Suprapubic skin (tissue), 4 donors: Measurements from ENCODE around the gene MAOA.

Experiments used
- EP300 ChIP-seq: sonication (generic); formaldehyde crosslinking; IDR thresholded peaks from one replicate; pipeline ENCODE4 v1.6.1; 2017; ENCODE audit warnings: antibody characterized with exemption
- POLR2AphosphoS5 ChIP-seq, 3 donors: sonication (generic); formaldehyde crosslinking; IDR thresholded peaks; one replicate each; pipeline ENCODE4 v1.6.1; 2017; ENCODE audit warnings: antibody characterized with exemption in 3 of 3
- TF ChIP-seq, protein P1 (sequence below), 2 donors: fragments of 200-600 bp in 1 of 2; fragments of 450-650 bp in 1 of 2; sonication (generic) in 1 of 2; IDR thresholded peaks; one replicate each; pipeline ENCODE4 v1.5.1; 2016 to 2019; ENCODE audit warnings: antibody characterized with exemption in 2 of 2, mild to moderate bottlenecking in 1 of 2, moderate library complexity in 1 of 2

GRCh38 chrX:43735957-43736356 lies 79.9 kb downstream of the MAOA start:
- TF ChIP-seq, protein P1, sequence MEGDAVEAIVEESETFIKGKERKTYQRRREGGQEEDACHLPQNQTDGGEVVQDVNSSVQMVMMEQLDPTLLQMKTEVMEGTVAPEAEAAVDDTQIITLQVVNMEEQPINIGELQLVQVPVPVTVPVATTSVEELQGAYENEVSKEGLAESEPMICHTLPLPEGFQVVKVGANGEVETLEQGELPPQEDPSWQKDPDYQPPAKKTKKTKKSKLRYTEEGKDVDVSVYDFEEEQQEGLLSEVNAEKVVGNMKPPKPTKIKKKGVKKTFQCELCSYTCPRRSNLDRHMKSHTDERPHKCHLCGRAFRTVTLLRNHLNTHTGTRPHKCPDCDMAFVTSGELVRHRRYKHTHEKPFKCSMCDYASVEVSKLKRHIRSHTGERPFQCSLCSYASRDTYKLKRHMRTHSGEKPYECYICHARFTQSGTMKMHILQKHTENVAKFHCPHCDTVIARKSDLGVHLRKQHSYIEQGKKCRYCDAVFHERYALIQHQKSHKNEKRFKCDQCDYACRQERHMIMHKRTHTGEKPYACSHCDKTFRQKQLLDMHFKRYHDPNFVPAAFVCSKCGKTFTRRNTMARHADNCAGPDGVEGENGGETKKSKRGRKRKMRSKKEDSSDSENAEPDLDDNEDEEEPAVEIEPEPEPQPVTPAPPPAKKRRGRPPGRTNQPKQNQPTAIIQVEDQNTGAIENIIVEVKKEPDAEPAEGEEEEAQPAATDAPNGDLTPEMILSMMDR (IDR thresholded peaks at IDR 0.05), result no peak
- TF ChIP-seq EP300 (no peak), POLR2AphosphoS5 (IDR thresholded peaks at IDR 0.05) (no peak)
